Measurements from ENCODE around the gene TMEM61.

- no peak for TF ChIP-seq CTCF (IDR thresholded peaks at IDR 0.05)
- no peak for TF ChIP-seq EZH2 (IDR thresholded peaks at IDR 0.05; ENCODE audit: borderline replicate concordance, insufficient read depth, low read depth, low read length, poor library complexity, severe bottlenecking)
Measured at GRCh38 chr1:54972436-54972835, 8.0 kb upstream of the TMEM61 start.
